HEK293 (cell line): ENCODE results near the gene CDCP1.

ENCODE experiments used
- KLF16 ChIP-seq: fragments of 450-650 bp; formaldehyde crosslinking; IDR thresholded peaks from 2 replicates; pipeline ENCODE4 v1.5.1; 2017; ENCODE audit warnings: missing biosample characterization, missing genetic modification characterization
- MEIS1 ChIP-seq: sonication (generic); formaldehyde crosslinking; IDR thresholded peaks from 2 replicates; pipeline ENCODE4 v1.8.1; 2022; ENCODE audit warnings: missing genetic modification reagents, mild to moderate bottlenecking, borderline replicate concordance
- ZBTB26 ChIP-seq: fragments of 450-650 bp; formaldehyde crosslinking; optimal IDR thresholded peaks from 2 replicates; pipeline ENCODE3; 2016; ENCODE audit warnings: missing biosample characterization, mild to moderate bottlenecking, missing genetic modification characterization
- ZFP41 ChIP-seq: fragments of 450-650 bp; formaldehyde crosslinking; IDR thresholded peaks from 2 replicates; pipeline ENCODE4 v1.5.1; 2016; ENCODE audit warnings: missing biosample characterization, missing genetic modification characterization, borderline replicate concordance
- ZNF280D ChIP-seq: fragments of 450-650 bp; formaldehyde crosslinking; IDR thresholded peaks from 2 replicates; pipeline ENCODE4 v1.5.1; 2016; ENCODE audit warnings: missing biosample characterization, missing genetic modification characterization
- ZNF311 ChIP-seq: fragments of 450-650 bp; formaldehyde crosslinking; IDR thresholded peaks from 2 replicates; pipeline ENCODE4 v1.5.1; 2017; ENCODE audit warnings: missing biosample characterization, missing genetic modification characterization, borderline replicate concordance
- ZNF558 ChIP-seq: fragments of 450-650 bp; formaldehyde crosslinking; IDR thresholded peaks from 2 replicates; pipeline ENCODE4 v1.5.1; 2016; ENCODE audit warnings: missing biosample characterization, missing genetic modification characterization
- TF ChIP-seq, protein P1 (sequence below): fragments of 450-650 bp; formaldehyde crosslinking; IDR thresholded peaks from 2 replicates; pipeline ENCODE4 v1.5.1; 2016; ENCODE audit warnings: missing biosample characterization, missing genetic modification characterization
- TF ChIP-seq, protein P2 (sequence below): fragments of 450-650 bp; formaldehyde crosslinking; IDR thresholded peaks from 2 replicates; pipeline ENCODE4 v1.5.1; 2016; ENCODE audit warnings: missing biosample characterization, missing genetic modification characterization, low read depth
- TF ChIP-seq, protein P3 (sequence below): sonication (generic); formaldehyde crosslinking; IDR thresholded peaks from 2 replicates; pipeline ENCODE4 v1.8.1; 2022; ENCODE audit warnings: mild to moderate bottlenecking, moderate library complexity, missing genetic modification reagents
- TF ChIP-seq, protein P4 (sequence below): fragments of 450-650 bp; formaldehyde crosslinking; IDR thresholded peaks from 2 replicates; pipeline ENCODE4 v1.5.1; 2016; ENCODE audit warnings: missing biosample characterization, missing genetic modification characterization, low read depth

- no peak for TF ChIP-seq MEIS1 (CRISPR knock-in tag)
- TF ChIP-seq, protein P1, sequence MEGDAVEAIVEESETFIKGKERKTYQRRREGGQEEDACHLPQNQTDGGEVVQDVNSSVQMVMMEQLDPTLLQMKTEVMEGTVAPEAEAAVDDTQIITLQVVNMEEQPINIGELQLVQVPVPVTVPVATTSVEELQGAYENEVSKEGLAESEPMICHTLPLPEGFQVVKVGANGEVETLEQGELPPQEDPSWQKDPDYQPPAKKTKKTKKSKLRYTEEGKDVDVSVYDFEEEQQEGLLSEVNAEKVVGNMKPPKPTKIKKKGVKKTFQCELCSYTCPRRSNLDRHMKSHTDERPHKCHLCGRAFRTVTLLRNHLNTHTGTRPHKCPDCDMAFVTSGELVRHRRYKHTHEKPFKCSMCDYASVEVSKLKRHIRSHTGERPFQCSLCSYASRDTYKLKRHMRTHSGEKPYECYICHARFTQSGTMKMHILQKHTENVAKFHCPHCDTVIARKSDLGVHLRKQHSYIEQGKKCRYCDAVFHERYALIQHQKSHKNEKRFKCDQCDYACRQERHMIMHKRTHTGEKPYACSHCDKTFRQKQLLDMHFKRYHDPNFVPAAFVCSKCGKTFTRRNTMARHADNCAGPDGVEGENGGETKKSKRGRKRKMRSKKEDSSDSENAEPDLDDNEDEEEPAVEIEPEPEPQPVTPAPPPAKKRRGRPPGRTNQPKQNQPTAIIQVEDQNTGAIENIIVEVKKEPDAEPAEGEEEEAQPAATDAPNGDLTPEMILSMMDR: no peak
- TF ChIP-seq, protein P2, sequence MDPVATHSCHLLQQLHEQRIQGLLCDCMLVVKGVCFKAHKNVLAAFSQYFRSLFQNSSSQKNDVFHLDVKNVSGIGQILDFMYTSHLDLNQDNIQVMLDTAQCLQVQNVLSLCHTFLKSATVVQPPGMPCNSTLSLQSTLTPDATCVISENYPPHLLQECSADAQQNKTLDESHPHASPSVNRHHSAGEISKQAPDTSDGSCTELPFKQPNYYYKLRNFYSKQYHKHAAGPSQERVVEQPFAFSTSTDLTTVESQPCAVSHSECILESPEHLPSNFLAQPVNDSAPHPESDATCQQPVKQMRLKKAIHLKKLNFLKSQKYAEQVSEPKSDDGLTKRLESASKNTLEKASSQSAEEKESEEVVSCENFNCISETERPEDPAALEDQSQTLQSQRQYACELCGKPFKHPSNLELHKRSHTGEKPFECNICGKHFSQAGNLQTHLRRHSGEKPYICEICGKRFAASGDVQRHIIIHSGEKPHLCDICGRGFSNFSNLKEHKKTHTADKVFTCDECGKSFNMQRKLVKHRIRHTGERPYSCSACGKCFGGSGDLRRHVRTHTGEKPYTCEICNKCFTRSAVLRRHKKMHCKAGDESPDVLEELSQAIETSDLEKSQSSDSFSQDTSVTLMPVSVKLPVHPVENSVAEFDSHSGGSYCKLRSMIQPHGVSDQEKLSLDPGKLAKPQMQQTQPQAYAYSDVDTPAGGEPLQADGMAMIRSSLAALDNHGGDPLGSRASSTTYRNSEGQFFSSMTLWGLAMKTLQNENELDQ (tag by site-specific recombination): no peak
- no peak for TF ChIP-seq ZFP41 (tag by site-specific recombination)
- TF ChIP-seq, protein P3, sequence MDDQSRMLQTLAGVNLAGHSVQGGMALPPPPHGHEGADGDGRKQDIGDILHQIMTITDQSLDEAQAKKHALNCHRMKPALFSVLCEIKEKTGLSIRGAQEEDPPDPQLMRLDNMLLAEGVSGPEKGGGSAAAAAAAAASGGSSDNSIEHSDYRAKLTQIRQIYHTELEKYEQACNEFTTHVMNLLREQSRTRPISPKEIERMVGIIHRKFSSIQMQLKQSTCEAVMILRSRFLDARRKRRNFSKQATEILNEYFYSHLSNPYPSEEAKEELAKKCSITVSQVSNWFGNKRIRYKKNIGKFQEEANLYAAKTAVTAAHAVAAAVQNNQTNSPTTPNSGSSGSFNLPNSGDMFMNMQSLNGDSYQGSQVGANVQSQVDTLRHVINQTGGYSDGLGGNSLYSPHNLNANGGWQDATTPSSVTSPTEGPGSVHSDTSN: no peak
- TF ChIP-seq KLF16 (tag by site-specific recombination): no peak
- no peak for TF ChIP-seq ZNF280D (tag by site-specific recombination)
- no peak for TF ChIP-seq ZNF558 (tag by site-specific recombination)
- TF ChIP-seq, protein P4, sequence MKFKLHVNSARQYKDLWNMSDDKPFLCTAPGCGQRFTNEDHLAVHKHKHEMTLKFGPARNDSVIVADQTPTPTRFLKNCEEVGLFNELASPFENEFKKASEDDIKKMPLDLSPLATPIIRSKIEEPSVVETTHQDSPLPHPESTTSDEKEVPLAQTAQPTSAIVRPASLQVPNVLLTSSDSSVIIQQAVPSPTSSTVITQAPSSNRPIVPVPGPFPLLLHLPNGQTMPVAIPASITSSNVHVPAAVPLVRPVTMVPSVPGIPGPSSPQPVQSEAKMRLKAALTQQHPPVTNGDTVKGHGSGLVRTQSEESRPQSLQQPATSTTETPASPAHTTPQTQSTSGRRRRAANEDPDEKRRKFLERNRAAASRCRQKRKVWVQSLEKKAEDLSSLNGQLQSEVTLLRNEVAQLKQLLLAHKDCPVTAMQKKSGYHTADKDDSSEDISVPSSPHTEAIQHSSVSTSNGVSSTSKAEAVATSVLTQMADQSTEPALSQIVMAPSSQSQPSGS (tag by site-specific recombination): no peak
- TF ChIP-seq ZNF311 (tag by site-specific recombination): no peak
- no peak for TF ChIP-seq ZBTB26 (tag by site-specific recombination)
These were observed 45.2 kb upstream of the CDCP1 start for GRCh38 chr3:45191424-45191823.
